H1 (cell line): ENCODE results near the gene ZNF200. TPM values are rescaled to one million over a fixed set of nuclear protein-coding genes. Genes with fewer than 3 reads are reported as not detected.

Experiments
- CTCF ChIA-PET: fragments of 300-600 bp; sonication (Branson Sonifier 250); formaldehyde crosslinking; loops from one replicate; lab custom pipeline; 2021; ENCODE audit not compliant: partially characterized antibody; lab: Charles Lee
- POLR2A ChIA-PET: fragments of 300-600 bp; sonication (Branson Sonifier 250); formaldehyde crosslinking; loops from one replicate; lab custom pipeline; 2021; ENCODE audit warnings: inconsistent platforms; ENCODE audit not compliant: partially characterized antibody; lab: Charles Lee
- DNase-seq, 2 experiments: peaks; one replicate each; pipeline versions ENCODE4 v3.0.0 to v3.0.0-alpha.2; 2010 to 2022; ENCODE audit warnings: low spot score in 2 of 2, low read depth in 1 of 2, mixed read lengths in 1 of 2
- FAIRE-seq: peaks from 2 replicates; lab custom pipeline; 2011; peaks lifted over from hg19 to GRCh38; lab: Jason Lieb, UNC
- H2AFZ ChIP-seq: 2 replicates; pipeline ENCODE4 v1.8.1; 2012; ENCODE audit warnings: low read length, inconsistent platforms
- H2AK5ac ChIP-seq: 2 replicates; pipeline ENCODE4 v1.6.1; 2013; ENCODE audit warnings: low read depth, low read length
- H2BK120ac ChIP-seq: replicated peaks from 2 replicates; pipeline ENCODE3; 2013; ENCODE audit warnings: low read depth, low read length, inconsistent platforms
- H2BK12ac ChIP-seq: 2 replicates; pipeline ENCODE4 v1.6.1; 2013; ENCODE audit warnings: low read depth, low read length
- H2BK15ac ChIP-seq: 2 replicates; pipeline ENCODE4 v1.6.1; 2013; ENCODE audit warnings: low read length
- H2BK20ac ChIP-seq: 2 replicates; pipeline ENCODE4 v1.6.1; 2013; ENCODE audit warnings: low read length
- H2BK5ac ChIP-seq: 2 replicates; pipeline ENCODE4 v1.6.1; 2013; ENCODE audit warnings: low read depth, low read length
- H3K14ac ChIP-seq: 2 replicates; pipeline ENCODE4 v1.6.1; 2013; ENCODE audit warnings: inconsistent platforms; ENCODE audit not compliant: insufficient read length
- H3K18ac ChIP-seq: 2 replicates; pipeline ENCODE4 v1.6.1; 2013; ENCODE audit warnings: low read length; ENCODE audit errors: extremely low read depth
- H3K23ac ChIP-seq: 2 replicates; pipeline ENCODE4 v1.6.1; 2013; ENCODE audit warnings: inconsistent platforms; ENCODE audit not compliant: insufficient read length
- H3K23me2 ChIP-seq: 2 replicates; pipeline ENCODE4 v1.6.1; 2013; ENCODE audit warnings: low read depth, low read length
- H3K27ac ChIP-seq: 2 replicates; pipeline ENCODE4 v1.6.1; 2011; ENCODE audit warnings: low read depth, low read length, inconsistent platforms
- H3K27me3 ChIP-seq, 4 experiments: replicated peaks in 1 of 4; 1 replicate in 1 of 4; 2 replicates in 3 of 4; pipeline versions ENCODE4 v1.6.1 to v1.8.1; 2011 to 2013; ENCODE audit warnings: low read length in 3 of 4, mild to moderate bottlenecking in 3 of 4, inconsistent platforms in 2 of 4, mixed read lengths in 2 of 4, moderate library complexity in 1 of 4; ENCODE audit not compliant: control insufficient read depth in 3 of 4, insufficient read depth in 3 of 4; ENCODE audit errors: extremely low read depth in 1 of 4
- H3K36me3 ChIP-seq, 4 experiments: 2 replicates each; pipeline versions ENCODE4 v1.6.1 to v1.8.1; 2011 to 2013; ENCODE audit warnings: mild to moderate bottlenecking in 4 of 4, low read length in 3 of 4, moderate library complexity in 2 of 4, control low read depth in 1 of 4, inconsistent platforms in 1 of 4; ENCODE audit not compliant: insufficient read depth in 4 of 4, control insufficient read depth in 2 of 4
- H3K4ac ChIP-seq: replicated peaks from 2 replicates; pipeline ENCODE3; 2013; ENCODE audit warnings: low read length, low read depth, mixed read lengths, inconsistent platforms; ENCODE audit not compliant: insufficient read length
- H3K4me1 ChIP-seq, 4 experiments: replicated peaks in 1 of 4; 1 replicate in 1 of 4; 2 replicates in 3 of 4; pipeline versions ENCODE4 v1.6.1 to v1.8.1; 2011 to 2013; ENCODE audit warnings: low read length in 3 of 4, inconsistent platforms in 2 of 4, mixed read lengths in 1 of 4; ENCODE audit not compliant: insufficient read depth in 4 of 4, control insufficient read depth in 3 of 4
- H3K4me2 ChIP-seq, 2 experiments: 2 replicates each; pipeline versions ENCODE4 v1.6.1 to v1.8.1; 2011 to 2013; ENCODE audit warnings: low read depth in 2 of 2, low read length in 2 of 2, control low read depth in 1 of 2, inconsistent platforms in 1 of 2, mild to moderate bottlenecking in 1 of 2; ENCODE audit not compliant: insufficient read depth in 1 of 2
- H3K4me3 ChIP-seq, 4 experiments: fragments of 200-600, 300-600 bp in 1 of 4; sonication (generic), shearing (Covaris generic), sonication (Bioruptor Twin) in 1 of 4; 2 replicates each; pipeline versions ENCODE4 v1.5.1 to v1.8.1; 2011 to 2016; ENCODE audit warnings: low read length in 4 of 4, low read depth in 3 of 4, control low read depth in 2 of 4, inconsistent platforms in 2 of 4, mild to moderate bottlenecking in 2 of 4, mixed read lengths in 1 of 4, moderate library complexity in 1 of 4; ENCODE audit not compliant: insufficient read depth in 2 of 4; ENCODE audit errors: extremely low read depth in 1 of 4
- H3K56ac ChIP-seq: replicated peaks from 2 replicates; pipeline ENCODE3; 2013; ENCODE audit warnings: low read depth, mild to moderate bottlenecking, mixed read lengths, low read length, inconsistent platforms; ENCODE audit not compliant: insufficient read length
- H3K79me1 ChIP-seq: 2 replicates; pipeline ENCODE4 v1.6.1; 2013; ENCODE audit warnings: low read depth, low read length, control low read depth
- H3K79me2 ChIP-seq, 2 experiments: 2 replicates each; pipeline versions ENCODE4 v1.6.1 to v1.8.1; 2012 to 2013; ENCODE audit warnings: low read length in 2 of 2, mild to moderate bottlenecking in 2 of 2, inconsistent platforms in 1 of 2; ENCODE audit not compliant: insufficient read depth in 2 of 2, control insufficient read depth in 1 of 2
- H3K9ac ChIP-seq, 4 experiments: replicated peaks in 1 of 4; 1 replicate in 1 of 4; 2 replicates in 3 of 4; pipeline versions ENCODE4 v1.6.1 to v1.8.1; 2011 to 2013; ENCODE audit warnings: low read depth in 3 of 4, low read length in 3 of 4, control low read depth in 2 of 4, mild to moderate bottlenecking in 2 of 4, moderate library complexity in 2 of 4, inconsistent platforms in 1 of 4; ENCODE audit errors: extremely low read depth in 1 of 4
- H3K9me3 ChIP-seq, 2 experiments: 2 replicates each; pipeline versions ENCODE4 v1.6.1 to v1.8.1; 2012 to 2013; ENCODE audit warnings: mild to moderate bottlenecking in 2 of 2, moderate library complexity in 2 of 2, control low read depth in 1 of 2, inconsistent platforms in 1 of 2, low read depth in 1 of 2, low read length in 1 of 2, mixed read lengths in 1 of 2; ENCODE audit not compliant: insufficient read depth in 2 of 2
- H4K20me1 ChIP-seq, 2 experiments: replicated peaks in 1 of 2; 2 replicates each; pipeline versions ENCODE3 to v1.8.1; 2011 to 2013; ENCODE audit warnings: inconsistent platforms in 2 of 2, low read length in 2 of 2, mild to moderate bottlenecking in 1 of 2; ENCODE audit not compliant: insufficient read depth in 2 of 2, control insufficient read depth in 1 of 2
- H4K5ac ChIP-seq: 2 replicates; pipeline ENCODE4 v1.6.1; 2013; ENCODE audit warnings: low read length, low read depth, mixed read lengths, inconsistent platforms; ENCODE audit not compliant: insufficient read length
- H4K8ac ChIP-seq: 2 replicates; pipeline ENCODE4 v1.8.0; 2013; ENCODE audit warnings: mild to moderate bottlenecking, moderate library complexity, low read length, inconsistent platforms; ENCODE audit not compliant: insufficient read depth; ENCODE audit errors: extremely low read depth
- H4K91ac ChIP-seq: replicated peaks from 2 replicates; pipeline ENCODE3; 2013; ENCODE audit warnings: low read length, mixed read lengths, inconsistent platforms; ENCODE audit not compliant: insufficient read length
- CHD2 ChIP-seq: IDR thresholded peaks from 2 replicates; pipeline ENCODE4 v1.6.1; 2012; ENCODE audit warnings: low read length, improper control_type of control experiment
- RFX5 ChIP-seq: IDR thresholded peaks from 2 replicates; pipeline ENCODE4 v1.6.1; 2011; ENCODE audit warnings: low read depth, low read length, improper control_type of control experiment, borderline replicate concordance
- SAP30 ChIP-seq: fragments of 300-600 bp; sonication (generic); IDR thresholded peaks from 2 replicates; pipeline ENCODE4 v1.7.1; 2012; ENCODE audit warnings: low read length, moderate library complexity, mild to moderate bottlenecking, inconsistent platforms; ENCODE audit not compliant: insufficient read depth, insufficient replicate concordance
- TAF7 ChIP-seq: optimal IDR thresholded peaks from 2 replicates; pipeline ENCODE3; 2011; ENCODE audit warnings: low read depth, mild to moderate bottlenecking, inconsistent platforms, low read length, moderate library complexity, borderline replicate concordance
- WGBS, 2 experiments: shearing (Covaris generic) in 1 of 2; methylation state at CpG; one replicate each; pipeline versions ENCODE4 v1.1.6 to v1.1.7; 2013 to 2015; ENCODE audit warnings: low lambda C conversion rate in 2 of 2, mixed read lengths in 2 of 2, inconsistent platforms in 1 of 2, low coverage in 1 of 2, missing lambda C conversion rate in 1 of 2; ENCODE audit not compliant: insufficient replicate concordance in 2 of 2, insufficient coverage in 1 of 2, insufficient read length in 1 of 2; ENCODE audit errors: extremely low coverage in 1 of 2, missing lambda C conversion rate in 1 of 2; 5-methylcytosine and 5-hydroxymethylcytosine counted together
- polyA plus RNA-seq, 7 experiments: library from polyadenylated mRNA; depleted of rRNA in 3 of 7; stranded (reverse) in 5 of 7; unstranded in 2 of 7; fragments of >200 nt in 5 of 7; fragments of 200-250 nt in 2 of 7; gene quantifications; 1 replicate in 5 of 7; 2 replicates in 1 of 7; 4 replicates in 1 of 7; pipeline versions ENCODE4 v1.2.1 to v1.2.3, GENCODE V29; 2011 to 2013; ENCODE audit warnings: missing spikeins in 2 of 7, mixed read lengths in 2 of 7
- total RNA-seq: library from RNA; stranded (reverse); fragmentation: NEBNext Ultra II Directional; extraction: Animal tissue kit (Norgen Biotek cat#: 25700); gene quantifications from 2 replicates; pipeline ENCODE4 v1.2.1, GENCODE V29; 2021

The ZNF200 gene
- total and polyA plus RNA-seq, 2 of the 8 experiments (the other 6 are each of a cell fraction or from before 2014, with no cell fraction given): 2.7 to 9.9 TPM

DNA sequence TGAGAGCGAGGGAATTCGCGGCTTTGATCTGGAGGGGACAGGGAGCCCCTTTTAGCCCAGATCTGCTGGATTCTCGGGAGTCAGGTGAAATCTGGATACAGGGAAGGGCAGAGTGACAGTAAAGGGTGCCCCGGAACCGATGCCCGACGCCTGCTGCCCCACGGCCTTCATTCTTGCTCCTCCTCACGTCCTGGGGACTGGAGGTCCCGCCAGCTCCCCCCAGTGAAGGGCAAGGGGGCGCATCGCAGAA is 46.4 kb downstream of the ZNF200 start:
- POLR2A ChIA-PET: interaction anchor here (0.6 to 2.3 kb wide), 5 partner anchors 15 to 100 kb away, joined by 3 to 13 read pairs (median 6); partner anchors contain the start of gene ZNF263
- peaks cover 5 to 19% (median 16%) of the 10 kb centered on the region in 4 experiments for H3K27me3 ChIP-seq

More for the DNA sequence above, 46.4 kb downstream of the ZNF200 start:
- Histone ChIP-seq H3K27ac (no peak overlapping the region), H4K8ac (no peak overlapping the region; the same call in 1 of the 2 replicates), H2BK12ac (no peak overlapping the region), H4K91ac (no peak overlapping the region), H3K14ac (no peak overlapping the region), H2BK20ac (no peak overlapping the region), H4K20me1 (no peaks in the 10 kb centered on the region), H3K4me2 (peak overlapping the region; percentile 97 to 98), H3K4ac (no peak overlapping the region), H3K23ac (no peak overlapping the region), H2AK5ac (no peak overlapping the region), H3K23me2 (peaks cover 20% of the 10 kb centered on the region), H2BK120ac (no peak overlapping the region), H3K79me1 (no peaks in the 10 kb centered on the region), H3K4me1 (peaks cover 0 to 5% (median 0%) of the 10 kb centered on the region in 4 experiments; a peak in 2 of 7 replicates), H2BK5ac (peak overlapping the region; percentile 88; the same call in 1 of the 2 replicates), H3K18ac (peak overlapping the region; percentile 93), H3K9me3 (no peaks in the 10 kb centered on the region; a peak in 1 of 4 replicates), H3K4me3 (peak overlapping the region; percentile 93 to 99 (median 94)), H2BK15ac (peak overlapping the region; percentile 98; the same call in 1 of the 2 replicates), H3K9ac (peak overlapping the region in 2 of 4 experiments; percentile 55 to 61; a peak in 2 of 7 replicates), H4K5ac (no peak overlapping the region), H3K36me3 (no peaks in the 10 kb centered on the region), H3K56ac (no peak overlapping the region), H3K79me2 (no peaks in the 10 kb centered on the region), H2AFZ (peak overlapping the region; percentile 96; the same call in 1 of the 2 replicates)
- FAIRE-seq (no peak), DNase-seq (no peak)
- CTCF ChIA-PET: interaction anchor here (0.7 to 1.5 kb wide), 6 partner anchors 9 to 78 kb away, joined by 3 to 5 read pairs (median 3); no protein-coding TSS in a partner anchor
- 3% methylated on average over 13 of the region's 13 CpGs; no CpG with 5 or more reads in 1 of the 2 experiments for WGBS, 2 experiments
- TF ChIP-seq TAF7: no peak
- peak; percentile 21 for TF ChIP-seq SAP30
- TF ChIP-seq CHD2: no peak
- no peak for TF ChIP-seq RFX5
